ENCODE measurements around the gene IGHMBP2. TPM values are rescaled to one million over a fixed set of nuclear protein-coding genes. Genes with fewer than 3 reads are reported as not detected.

The IGHMBP2 gene
- total RNA-seq, 1 experiment from 2014 or later: 24.0 TPM

- H3K4me3 Mint-ChIP-seq: no peak overlapping the region
- no peak overlapping the region for H2BK120ac ChIP-seq (ENCODE audit: low read depth, low read length, poor library complexity, severe bottlenecking)
- H3K56ac ChIP-seq (ENCODE audit: insufficient read length, low read depth, low read length): no peak overlapping the region
- WGBS (ENCODE audit: extremely low coverage, insufficient read length, low lambda C conversion rate): no CpG with 5 or more reads among the region's 5 CpGs
- H3K79me1 ChIP-seq (ENCODE audit: insufficient read depth, low read depth, low read length, poor library complexity, severe bottlenecking): no peaks in the 10 kb centered on the region
- no peak overlapping the region for H4K5ac ChIP-seq (ENCODE audit: insufficient read length, low read depth, low read length)
- H3K9me3 Mint-ChIP-seq: no peaks in the 10 kb centered on the region; a peak in 1 of 5 replicates
- H3K27me3 ChIP-seq (ENCODE audit: insufficient read depth, low read length): no peaks in the 10 kb centered on the region
- no peak overlapping the region for H3K23ac ChIP-seq (ENCODE audit: insufficient read length, low read depth, low read length)
- H4K91ac ChIP-seq (ENCODE audit: insufficient read length, low read depth, low read length): no peak overlapping the region
- no peak overlapping the region for H3K14ac ChIP-seq (ENCODE audit: insufficient read depth, low read length)
- H3K4me1 Mint-ChIP-seq: peaks cover 10 to 21% of the 10 kb centered on the region in 2 experiments
- H3K36me3 Mint-ChIP-seq (ENCODE audit: insufficient read depth in 1 of 3, low read depth in 3 of 3): no peaks in the 10 kb centered on the region
- no peak overlapping the region for H2BK20ac ChIP-seq (ENCODE audit: low read depth, low read length, poor library complexity, severe bottlenecking)
- no peak for TF ChIP-seq CTCF (conservative IDR thresholded peaks at IDR 0.05)
- H2AFZ ChIP-seq (ENCODE audit: low read length): no peak overlapping the region
- H2BK15ac ChIP-seq (ENCODE audit: low read depth, low read length): no peak overlapping the region
- H3K79me2 ChIP-seq (ENCODE audit: insufficient read depth, low read length): no peaks in the 10 kb centered on the region
- H3K9ac ChIP-seq (ENCODE audit: extremely low read depth, insufficient read length, low read length): no peak overlapping the region
- H3K9me3 ChIP-seq (ENCODE audit: control insufficient read depth, low read depth, low read length): no peaks in the 10 kb centered on the region
- no peak overlapping the region for H3T11ph ChIP-seq (ENCODE audit: low read length)
- no peak overlapping the region for H3K4me2 ChIP-seq (ENCODE audit: insufficient read depth, insufficient read length, low read length)
- H2AK5ac ChIP-seq (ENCODE audit: insufficient read length, low read length): no peak overlapping the region
- H4K8ac ChIP-seq (replicated peaks; ENCODE audit: insufficient read length, low read depth, low read length): no peak overlapping the region
- DNase-seq: no peak
- no peaks in the 10 kb centered on the region; the same call in 1 of the 2 replicates for H3K27me3 Mint-ChIP-seq (ENCODE audit: low read depth)
- H4K20me1 ChIP-seq (ENCODE audit: control insufficient read depth, insufficient read depth, insufficient read length): no peaks in the 10 kb centered on the region
- no peak overlapping the region for H3K27ac ChIP-seq (ENCODE audit: insufficient read length, low read depth, low read length)
- H3K4me1 ChIP-seq (ENCODE audit: insufficient read depth, low read length): no peaks in the 10 kb centered on the region; the same call in 1 of the 2 replicates
- H2BK5ac ChIP-seq (ENCODE audit: insufficient read length, low read length): no peak overlapping the region
- no peak overlapping the region for H3K4ac ChIP-seq (ENCODE audit: low read depth, low read length)
- H2BK12ac ChIP-seq (ENCODE audit: insufficient read length, low read depth, low read length): no peak overlapping the region
- H3K23me2 ChIP-seq (ENCODE audit: insufficient read length, low read depth, low read length, poor library complexity, severe bottlenecking): no peaks in the 10 kb centered on the region
- no peak overlapping the region for H3K18ac ChIP-seq (ENCODE audit: insufficient read length, low read depth, low read length)
- peak overlapping the region in 2 of 3 experiments; percentile 37 to 72; a peak in 1 of 7 replicates for H3K27ac Mint-ChIP-seq
These were observed 51.9 kb downstream of the IGHMBP2 start for GRCh38 chr11:68955607-68955958.
